Activated CD8-positive, alpha-beta memory T cell treated with anti-CD3 and anti-CD28 coated beads, Interleukin-2, amount 50 U/mL, for 24 hours (primary cell): ENCODE data around the gene CHAF1A.
A peak's percentile ranks its signal among the peaks of the same experiment; 100 is the strongest.

ENCODE experiments used
- DNase-seq: peaks from one replicate; pipeline ENCODE4 v3.0.0-alpha.2; 2020; ENCODE audit errors: extremely low read depth

Gene CHAF1A

DNA sequence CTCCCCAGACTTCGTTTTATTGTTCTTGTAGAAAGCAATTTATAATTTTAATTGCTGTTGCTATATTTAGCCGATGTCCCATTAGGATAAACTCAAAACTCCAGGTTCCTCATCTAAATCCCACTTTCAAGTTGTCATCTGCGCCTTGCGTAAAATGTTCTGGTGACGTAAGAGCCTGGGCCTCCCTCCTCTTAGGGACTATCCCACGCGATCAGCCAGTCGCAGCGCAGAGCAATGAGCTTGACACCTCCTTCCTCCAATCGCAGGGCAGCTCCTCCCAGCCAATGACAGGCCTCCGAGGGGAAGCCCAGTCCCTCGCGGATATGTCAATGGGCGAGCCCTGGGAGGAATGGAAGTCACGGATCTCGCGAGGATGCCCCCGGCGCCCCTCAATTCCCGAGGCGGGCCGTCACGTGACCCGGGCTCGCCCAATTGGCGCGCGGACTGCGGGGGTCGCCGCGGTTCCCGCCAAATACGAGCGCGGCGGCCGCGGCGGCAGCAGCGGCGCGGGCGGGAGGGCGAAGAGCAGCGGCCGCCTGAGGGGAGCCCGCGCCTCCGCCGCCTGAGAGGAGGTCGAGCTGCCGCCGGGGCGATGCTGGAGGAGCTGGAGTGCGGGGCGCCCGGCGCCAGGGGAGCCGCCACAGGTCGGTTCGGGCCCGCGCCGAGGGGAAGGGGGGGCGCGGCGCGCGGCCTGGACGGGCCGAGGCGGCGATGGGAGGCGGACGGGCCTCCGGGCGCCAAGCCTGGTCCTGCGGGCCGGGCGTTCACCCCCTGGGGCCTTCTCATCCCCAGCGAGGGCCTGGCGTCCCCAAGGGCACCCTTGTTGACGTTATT is at the start of gene CHAF1A:
Gene CHAF1A (plus strand): TSS at position 470 of the 834 bp plus-strand sequence. CDS start 123 bp downstream, at position 593.
- peak; percentile 98 for DNase-seq

GRCh38 chr19:4352701-4353121 is 49.7 kb upstream of the CHAF1A start:
- DNase-seq: peak; percentile 23

GRCh38 chr19:4354282-4354681 is 48.2 kb upstream of the CHAF1A start:
- no peak for DNase-seq

DNA sequence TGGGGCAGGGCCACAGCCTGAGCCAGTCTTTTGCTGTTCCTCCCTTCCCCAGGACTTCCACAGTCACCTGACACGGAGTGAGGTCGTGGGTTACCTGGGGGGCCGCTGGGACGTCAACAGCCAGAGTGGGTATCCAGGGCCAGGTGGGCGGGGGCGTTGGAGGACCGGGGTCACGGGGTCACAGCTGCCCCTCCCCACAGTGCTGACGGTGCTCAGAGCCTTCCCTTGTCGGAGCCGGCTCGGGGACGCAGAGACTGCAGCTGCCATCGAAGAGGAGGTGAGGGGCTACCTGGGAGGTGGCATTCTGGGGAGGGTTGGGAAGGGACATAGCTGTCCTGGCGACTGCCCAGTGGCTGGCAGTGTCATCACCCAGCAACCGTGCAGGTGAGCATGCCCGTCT is 47.5 kb upstream of the CHAF1A start:
- no peak for DNase-seq

DNA sequence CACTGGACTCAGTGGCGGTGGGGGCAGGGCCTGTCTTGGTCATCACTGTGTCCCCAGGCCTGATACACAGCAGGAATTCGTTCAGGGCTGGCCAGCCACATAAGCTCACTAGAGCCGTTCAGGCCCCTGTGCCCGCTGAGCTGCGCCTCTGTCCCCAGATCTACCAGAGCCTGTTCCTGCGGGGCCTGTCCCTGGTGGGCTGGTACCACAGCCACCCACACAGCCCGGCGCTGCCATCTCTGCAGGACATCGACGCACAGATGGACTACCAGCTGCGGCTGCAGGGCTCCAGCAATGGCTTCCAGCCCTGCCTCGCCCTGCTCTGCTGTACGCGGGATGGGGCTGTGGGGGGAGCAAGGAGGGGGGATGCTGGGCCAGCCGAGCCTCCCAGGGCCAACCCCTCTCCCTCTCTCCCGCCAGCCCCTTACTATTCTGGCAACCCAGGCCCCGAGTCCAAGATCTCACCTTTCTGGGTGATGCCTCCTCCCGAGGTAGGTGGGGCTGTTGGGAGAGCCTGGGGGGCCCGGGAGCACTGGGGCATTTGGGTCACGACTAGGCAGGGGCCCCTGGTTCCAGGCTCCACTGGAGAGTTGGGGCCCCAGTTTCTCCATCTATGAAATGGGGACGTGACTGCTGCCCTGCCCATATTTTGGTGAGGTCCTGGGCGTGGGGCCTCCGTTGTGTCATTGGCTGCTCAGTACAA is 45.2 kb upstream of the CHAF1A start:
- no peak for DNase-seq

- no peak for DNase-seq
Measured at GRCh38 chr19:4357921-4358326, 44.5 kb upstream of the CHAF1A start.

DNA sequence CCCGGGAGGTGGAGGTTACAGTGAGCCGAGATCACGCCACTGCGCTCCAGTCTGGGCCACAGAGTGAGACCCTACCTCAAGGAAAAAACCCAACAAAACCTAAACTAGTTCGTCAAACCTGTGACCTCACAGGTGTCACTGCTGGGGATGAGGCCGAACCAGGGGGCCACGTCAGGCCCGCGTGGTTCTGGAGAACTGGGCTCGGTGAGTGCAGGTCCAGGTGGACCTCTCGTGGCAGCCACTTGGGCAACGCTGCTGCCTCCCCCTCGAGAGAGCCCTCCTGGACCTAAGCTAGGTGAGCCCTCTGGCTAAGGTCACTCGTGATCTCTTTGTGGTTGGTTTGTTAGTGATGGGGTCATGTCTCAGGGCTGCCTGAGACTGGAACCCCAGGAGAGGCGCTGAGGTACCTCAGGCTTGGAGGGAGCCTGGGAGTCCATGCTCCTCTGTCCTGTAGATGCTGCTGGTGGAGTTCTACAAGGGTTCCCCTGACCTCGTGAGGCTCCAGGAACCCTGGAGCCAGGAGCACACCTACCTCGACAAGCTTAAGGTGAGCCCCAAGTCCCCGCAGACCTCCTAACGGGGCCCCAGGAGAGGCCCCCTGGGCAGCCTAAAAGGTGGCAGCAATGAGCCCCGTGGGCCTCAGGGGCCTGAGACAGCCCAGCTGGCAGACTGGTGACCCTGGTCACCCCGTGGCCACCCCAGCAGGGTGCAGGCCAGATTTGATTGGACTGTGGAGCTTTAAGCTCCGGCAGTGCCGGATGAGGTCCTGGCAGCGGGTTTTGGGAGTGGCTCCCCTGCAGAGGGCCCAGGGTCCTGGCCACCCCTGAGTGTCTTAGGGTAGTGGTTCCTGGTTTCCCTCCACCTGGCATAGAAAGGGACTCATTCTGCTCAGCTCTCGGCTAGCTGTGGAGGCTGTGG is 43.5 kb upstream of the CHAF1A start:
- DNase-seq: no peak

GRCh38 chr19:4359627-4360000 is 42.8 kb upstream of the CHAF1A start:
- DNase-seq: no peak

GRCh38 chr19:4360081-4360569 is 42.3 kb upstream of the CHAF1A start:
- no peak for DNase-seq

- no peak for DNase-seq
Measured at GRCh38 chr19:4360641-4361151, 41.7 kb upstream of the CHAF1A start.

DNA sequence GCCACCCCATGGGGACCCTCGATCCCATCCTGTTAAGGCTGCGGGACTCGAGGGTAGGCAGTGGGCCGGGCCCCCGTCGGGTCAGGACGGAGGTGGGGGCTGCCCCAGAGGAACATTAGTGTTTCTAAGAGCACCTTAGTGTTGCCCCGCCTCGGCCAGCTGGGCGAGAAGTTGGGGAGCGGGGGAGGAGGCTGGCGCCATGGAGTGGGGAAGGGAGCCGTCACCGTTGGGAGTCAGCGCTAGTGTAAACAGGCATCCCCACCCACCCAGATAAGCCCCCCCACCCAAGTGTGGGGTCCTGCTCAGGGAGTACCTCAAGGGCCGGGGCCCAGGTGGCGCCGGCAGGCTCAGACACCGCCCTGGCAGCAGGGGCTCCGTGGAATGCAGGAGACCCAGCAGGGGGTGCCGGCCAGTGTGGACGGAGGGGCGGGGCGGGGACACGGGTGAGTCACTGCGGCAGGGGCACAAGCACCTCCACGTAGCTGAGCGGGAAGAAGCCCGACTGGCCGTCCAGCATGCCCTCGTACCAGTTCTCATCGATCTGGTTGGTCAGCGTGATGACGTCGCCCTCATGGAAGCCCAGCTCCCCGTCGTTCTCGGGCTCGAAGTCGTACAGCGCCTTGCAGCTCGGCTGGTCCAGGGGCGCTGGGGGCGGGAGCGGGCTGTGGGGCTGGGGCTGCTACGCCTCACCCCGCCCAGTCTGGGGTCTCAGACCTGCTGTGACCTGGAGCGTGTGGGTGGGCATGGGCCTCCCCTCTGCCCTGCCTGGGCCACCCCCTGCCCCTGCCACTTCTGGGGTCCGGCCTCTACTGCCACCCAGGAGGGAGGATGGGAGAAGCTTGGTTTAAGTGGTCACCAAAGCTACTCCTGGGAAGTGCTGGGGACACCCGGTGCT is 41.0 kb upstream of the CHAF1A start:
- no peak for DNase-seq

DNA sequence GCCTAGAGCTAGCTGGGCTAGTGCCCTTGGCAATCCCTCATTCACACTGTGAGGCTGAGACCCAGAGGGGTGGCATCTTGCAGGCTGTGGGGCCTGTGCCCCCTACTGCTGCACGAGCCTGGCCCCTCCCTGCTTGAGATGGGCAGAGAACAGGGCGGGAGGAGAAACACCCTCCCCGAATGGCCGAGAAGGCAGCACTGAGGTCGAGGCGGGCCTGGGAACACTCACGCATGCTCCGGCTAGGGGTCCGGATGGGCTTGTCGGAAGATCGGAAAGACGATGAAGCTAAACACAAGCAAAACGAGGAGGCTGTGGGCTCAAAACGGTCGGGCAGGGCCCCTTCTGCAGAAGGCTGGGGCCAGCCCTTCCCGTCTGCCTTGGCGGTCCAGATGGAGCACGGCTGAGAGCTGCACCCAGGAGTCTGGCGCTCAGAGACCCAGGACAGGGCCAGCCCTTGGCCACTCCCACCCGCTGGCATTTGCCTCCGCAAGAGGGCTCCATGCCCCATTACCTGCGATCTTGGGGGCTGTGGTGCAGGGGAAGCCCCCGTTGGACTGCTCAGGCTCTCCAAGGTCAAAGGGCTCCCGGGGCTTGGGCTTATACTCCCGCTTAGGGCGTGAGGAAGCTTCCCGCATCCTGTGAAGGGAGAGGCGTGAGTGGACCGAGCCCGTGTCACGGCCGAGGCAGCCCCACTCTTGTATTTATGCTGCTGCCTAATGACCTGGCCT is 40.2 kb upstream of the CHAF1A start:
- DNase-seq: no peak

- no peak for DNase-seq
Measured at GRCh38 chr19:4362831-4363545, 39.5 kb upstream of the CHAF1A start.

DNA sequence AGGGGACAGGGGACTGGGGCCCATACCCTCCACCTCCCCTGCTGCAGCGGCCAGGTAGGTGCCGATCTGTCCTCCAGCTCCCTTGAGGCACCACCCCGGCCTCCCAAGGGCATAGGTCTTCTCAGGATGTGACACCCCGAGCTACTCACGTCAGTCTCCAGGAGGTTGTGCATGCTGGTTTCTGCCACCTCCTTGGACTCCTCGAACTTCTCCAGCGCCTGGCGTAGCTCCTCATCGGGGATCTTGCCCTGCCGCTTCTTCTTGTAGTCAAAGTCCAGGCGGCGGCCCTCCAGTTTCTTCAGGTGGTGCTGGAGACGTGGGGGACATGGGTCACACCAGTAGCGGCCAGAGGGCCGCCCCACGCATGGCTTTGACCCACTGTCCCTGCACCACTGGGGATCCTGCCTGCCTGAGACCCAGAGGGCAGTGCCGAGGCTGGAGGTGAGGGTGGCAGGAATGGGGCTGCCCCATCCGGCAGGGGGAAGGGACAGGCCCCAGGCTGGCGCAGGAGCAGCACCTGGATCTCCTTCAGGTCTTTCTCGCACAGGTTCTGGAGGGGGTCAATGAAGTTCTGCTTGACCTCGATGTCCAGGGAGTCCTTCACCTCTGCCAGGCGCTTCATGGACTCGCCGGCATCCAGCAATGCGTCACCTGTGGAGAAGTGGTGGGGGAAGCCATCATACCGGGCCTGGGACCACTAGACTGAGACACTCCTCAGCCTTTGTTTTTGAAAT is 38.7 kb upstream of the CHAF1A start:
- no peak for DNase-seq

- no peak for DNase-seq
Measured at GRCh38 chr19:4365341-4365740, 37.1 kb upstream of the CHAF1A start.

DNA sequence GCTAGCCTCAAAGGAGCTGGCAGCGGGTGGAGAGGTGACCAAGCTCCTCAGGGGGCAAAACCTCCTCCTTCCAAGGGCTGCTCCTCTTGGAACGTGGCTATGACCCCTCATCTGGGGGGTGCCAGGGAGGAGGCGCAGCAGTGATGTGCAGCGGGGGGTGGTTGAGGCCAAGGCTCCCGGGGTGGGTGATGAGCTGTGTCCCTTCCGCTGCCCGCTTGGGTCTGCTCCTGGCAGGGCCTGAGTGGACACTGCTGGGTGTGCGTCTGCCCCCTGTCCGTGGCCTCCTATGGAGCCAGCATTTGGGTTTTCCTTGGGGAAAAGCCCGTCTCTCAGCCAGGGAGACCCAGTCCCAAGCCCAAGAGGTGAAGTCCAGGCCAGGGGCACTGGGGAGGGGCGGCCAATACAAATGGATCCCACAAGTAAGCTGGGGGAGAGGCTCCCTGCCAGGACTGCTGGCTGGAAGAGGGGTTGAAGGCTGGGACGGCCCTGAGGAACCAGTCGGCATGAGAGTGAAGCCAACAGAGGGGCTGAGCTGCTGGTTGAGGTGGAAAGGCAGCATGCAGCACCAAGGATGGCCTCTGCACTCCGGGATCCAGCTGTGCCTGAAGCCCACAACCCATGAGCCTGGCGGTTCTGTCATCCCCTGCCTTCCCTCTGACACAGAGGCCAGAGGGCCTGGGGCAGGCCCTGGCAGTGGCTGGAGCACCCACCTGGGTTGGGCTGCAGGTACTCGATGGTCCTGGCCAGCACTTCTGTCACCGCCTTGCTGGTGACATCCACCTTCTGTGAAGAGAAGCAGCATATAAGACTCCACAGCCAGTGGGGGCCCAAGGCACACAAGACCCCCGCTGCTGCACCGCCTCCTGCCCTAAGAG is 36.4 kb upstream of the CHAF1A start:
- DNase-seq: no peak

DNA sequence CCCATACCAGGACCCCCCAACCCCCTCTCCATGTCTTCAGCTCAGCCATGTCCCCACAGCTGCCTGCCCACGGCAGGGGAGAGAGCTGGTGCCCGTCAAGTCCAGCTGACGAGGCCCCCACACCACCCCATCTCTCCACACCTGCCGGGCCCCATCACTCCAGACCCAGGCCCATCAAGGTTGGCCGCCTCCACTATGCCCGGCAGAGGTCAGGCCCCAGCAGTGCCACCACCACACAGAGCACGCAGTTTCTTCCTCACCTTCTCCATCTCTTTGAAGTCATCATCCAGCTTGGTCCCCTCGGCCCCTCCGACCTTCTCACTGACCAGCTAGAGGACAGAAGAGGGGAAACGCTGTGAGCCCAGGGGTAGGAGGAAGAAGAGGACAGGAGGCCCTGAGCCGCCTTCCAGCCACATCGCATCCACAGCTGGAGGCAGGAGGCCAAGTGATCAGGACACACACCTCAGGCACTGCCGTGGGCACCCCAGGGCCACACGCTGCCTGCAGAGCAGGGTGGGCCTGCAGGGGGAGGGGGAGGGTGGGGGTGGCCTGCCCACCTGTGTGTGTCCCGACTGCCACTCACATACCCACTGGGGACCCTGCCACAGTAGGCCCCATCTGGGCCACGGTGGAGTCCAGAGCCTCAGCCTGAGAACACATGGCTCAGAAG is 35.6 kb upstream of the CHAF1A start:
- no peak for DNase-seq
